Upper lobe of right lung (tissue), 1 donor: ENCODE results near the gene CDX2. TPM values are rescaled to one million over a fixed set of nuclear protein-coding genes. Genes with fewer than 3 reads are reported as not detected.

Source experiments
- ATAC-seq: fragments of 200-7000 bp; cut with Tn5 transposase; one replicate; pipeline ENCODE4 v1.9.1; 2020; ENCODE audit warnings: mild to moderate bottlenecking, moderate library complexity
- DNase-seq: peaks from one replicate; pipeline ENCODE4 v3.0.0-alpha.2; 2020
- H3K27ac ChIP-seq: fragments of 200-600 bp; one replicate; pipeline ENCODE4 v1.8.0; 2022
- H3K27me3 ChIP-seq: fragments of 200-600 bp; one replicate; pipeline ENCODE4 v1.8.0; 2022; ENCODE audit warnings: mild to moderate bottlenecking
- H3K36me3 ChIP-seq: fragments of 200-600 bp; one replicate; pipeline ENCODE4 v1.8.0; 2022
- H3K4me1 ChIP-seq: fragments of 200-600 bp; one replicate; pipeline ENCODE4 v1.8.0; 2022
- H3K4me3 ChIP-seq: fragments of 200-600 bp; one replicate; pipeline ENCODE4 v1.8.0; 2022; ENCODE audit warnings: mild to moderate bottlenecking
- H3K9me3 ChIP-seq: fragments of 200-600 bp; one replicate; pipeline ENCODE4 v1.8.0; 2022
- CTCF ChIP-seq: fragments of 200-600 bp; IDR thresholded peaks from one replicate; pipeline ENCODE4 v1.8.0; 2022; ENCODE audit warnings: antibody characterized with exemption
- intact Hi-C: fragments of 100-400 bp; cut with DNase I; formaldehyde crosslinking; loops from one replicate; pipeline ENCODE4 v1.11.0; 2022
- total RNA-seq: library from RNA; stranded (reverse); fragmentation: NEBNext Ultra II Directional; extraction: Animal tissue kit (Norgen Biotek cat#: 25700); gene quantifications from one replicate; pipeline ENCODE4 v1.2.1, GENCODE V29; 2021
- donor health status: DM: no; HTN: yes; CAD: no; lungs with severe emphysema.

Gene CDX2
- total RNA-seq, 1 donor from 2014 or later, result not detected

GRCh38 chr13:27911521-27911920 lies 57.6 kb downstream of the CDX2 start:
- no peaks in the 10 kb centered on the region for H3K36me3 ChIP-seq
- H3K27ac ChIP-seq, result no peak overlapping the region
- no peak for DNase-seq
- peaks cover 83% of the 10 kb centered on the region for H3K27me3 ChIP-seq
- H3K4me1 ChIP-seq, result no peaks in the 10 kb centered on the region
- TF ChIP-seq CTCF, result no peak
- intact Hi-C loops, result no loop called here
- H3K9me3 ChIP-seq, result no peaks in the 10 kb centered on the region
- H3K4me3 ChIP-seq, result no peak overlapping the region
- no peak for ATAC-seq

Other genes with a start within 250 kb of the CDX2 start
- gene GSX1, start 176.8 kb downstream of the CDX2 start, total RNA-seq, result not detected
- not detected for gene PDX1, start 49.3 kb downstream of the CDX2 start, total RNA-seq
- not detected for gene URAD, start 19.4 kb upstream of the CDX2 start, total RNA-seq
- gene FLT3, start 131.3 kb upstream of the CDX2 start, total RNA-seq, result 1.1 TPM
- gene PAN3, start 169.2 kb upstream of the CDX2 start, total RNA-seq, result 34.3 TPM